HepG2 (cell line): ENCODE data around the gene ACSS3. TPM values are rescaled to one million over a fixed set of nuclear protein-coding genes. Genes with fewer than 3 reads are reported as not detected.
A peak's percentile ranks its signal among the peaks of the same experiment; 100 is the strongest.

Experiments
- ATF3 ChIP-seq: sonication (generic); formaldehyde crosslinking; IDR thresholded peaks from 2 replicates; pipeline ENCODE4 v1.4.0; 2020; ENCODE audit warnings: missing genetic modification reagents
- DZIP1 ChIP-seq: sonication (generic); formaldehyde crosslinking; IDR thresholded peaks from 2 replicates; pipeline ENCODE4 v1.5.0; 2020; ENCODE audit warnings: mild to moderate bottlenecking, missing genetic modification reagents
- FOXK1 ChIP-seq: sonication (generic); formaldehyde crosslinking; IDR thresholded peaks from 2 replicates; pipeline ENCODE4 v1.4.0; 2020; ENCODE audit warnings: low read depth, missing genetic modification reagents, borderline replicate concordance
- FOXP4 ChIP-seq: sonication (generic); formaldehyde crosslinking; IDR thresholded peaks from 2 replicates; pipeline ENCODE4 v1.4.0; 2020; ENCODE audit warnings: missing genetic modification reagents
- KLF15 ChIP-seq: sonication (generic); formaldehyde crosslinking; IDR thresholded peaks from 2 replicates; pipeline ENCODE4 v1.8.1; 2023; ENCODE audit warnings: borderline replicate concordance, mild to moderate bottlenecking, inconsistent platforms, missing genetic modification reagents, mixed read lengths
- LBX2 ChIP-seq: sonication (generic); formaldehyde crosslinking; IDR thresholded peaks from 2 replicates; pipeline ENCODE4 v1.5.0; 2020; ENCODE audit warnings: missing genetic modification reagents, mild to moderate bottlenecking, borderline replicate concordance
- NFIB ChIP-seq: sonication (generic); formaldehyde crosslinking; IDR thresholded peaks from 2 replicates; pipeline ENCODE4 v1.9.0; 2021; ENCODE audit warnings: missing genetic modification reagents, mild to moderate bottlenecking, borderline replicate concordance
- PAX8 ChIP-seq: sonication (generic); formaldehyde crosslinking; IDR thresholded peaks from 2 replicates; pipeline ENCODE4 v1.8.0; 2022; ENCODE audit warnings: mild to moderate bottlenecking, missing genetic modification reagents, borderline replicate concordance
- PRDM10 ChIP-seq: sonication (generic); formaldehyde crosslinking; IDR thresholded peaks from 2 replicates; pipeline ENCODE4 v1.4.0; 2020; ENCODE audit warnings: low read depth, missing genetic modification reagents
- RELA ChIP-seq: sonication (generic); formaldehyde crosslinking; IDR thresholded peaks from 2 replicates; pipeline ENCODE4 v1.4.0; 2020; ENCODE audit warnings: missing genetic modification reagents
- SIX1 ChIP-seq: sonication (generic); formaldehyde crosslinking; IDR thresholded peaks from 2 replicates; pipeline ENCODE4 v1.4.0; 2020; ENCODE audit warnings: missing genetic modification reagents, borderline replicate concordance
- ZFP62 ChIP-seq: sonication (generic); formaldehyde crosslinking; IDR thresholded peaks from 2 replicates; pipeline ENCODE4 v1.4.0; 2020; ENCODE audit warnings: missing genetic modification reagents
- ZNF18 ChIP-seq: sonication (generic); formaldehyde crosslinking; IDR thresholded peaks from 2 replicates; pipeline ENCODE4 v1.8.0; 2022; ENCODE audit warnings: mild to moderate bottlenecking, missing genetic modification reagents; ENCODE audit not compliant: insufficient replicate concordance
- ZNF513 ChIP-seq: sonication (generic); formaldehyde crosslinking; conservative IDR thresholded peaks from 2 replicates; pipeline ENCODE4 v1.5.0; 2020; ENCODE audit warnings: missing genetic modification reagents
- ZNF567 ChIP-seq: sonication (generic); formaldehyde crosslinking; IDR thresholded peaks from 2 replicates; pipeline ENCODE4 v1.8.1; 2023; ENCODE audit warnings: mild to moderate bottlenecking, missing genetic modification reagents, borderline replicate concordance
- polyA plus RNA-seq, 8 experiments: library from polyadenylated mRNA; depleted of rRNA in 3 of 8; stranded (reverse) in 7 of 8; unstranded in 1 of 8; fragments of >200 nt; fragmentation: Illumina TruSeq in 4 of 8; extraction: Trizol in 4 of 8; gene quantifications; 2 replicates each; pipeline versions ENCODE4 v1.2.1 to v1.2.3, GENCODE V29; 2011 to 2016; ENCODE audit warnings: low read depth in 4 of 8, missing spikeins in 1 of 8, mixed read lengths in 1 of 8; ENCODE audit not compliant: insufficient read depth in 1 of 8
- total RNA-seq, 5 experiments: library from RNA; depleted of rRNA; stranded (reverse); fragments of >200 nt; fragmentation: Illumina TruSeq; extraction: Trizol; gene quantifications; 2 replicates each; pipeline ENCODE4 v1.2.3, GENCODE V29; 2016; ENCODE audit warnings: low read depth in 1 of 5

ACSS3 gene
- total and polyA plus RNA-seq, 2 of the 13 experiments (the other 11 are each of a cell fraction or from before 2014, with no cell fraction given): 79.5 to 86.3 TPM

GRCh38 chr12:81086342-81086741 is 8.5 kb downstream of the ACSS3 start (continued):
- 0 out of 2 replicates have a peak, but pooled peaks have one; percentile 20 for TF ChIP-seq PRDM10 (CRISPR knock-in tag)
- TF ChIP-seq SIX1: peak; percentile 96
- no peak for TF ChIP-seq DZIP1 (CRISPR knock-in tag)
- TF ChIP-seq ZNF513 (CRISPR knock-in tag): no peak
- no peak for TF ChIP-seq ZFP62 (CRISPR knock-in tag)
- peak; percentile 83; the same call in 1 of the 2 replicates for TF ChIP-seq FOXK1
- TF ChIP-seq FOXP4 (CRISPR knock-in tag): peak; percentile 92
- no peak for TF ChIP-seq PAX8
- TF ChIP-seq ATF3 (CRISPR knock-in tag): peak; percentile 75; the same call in 1 of the 2 replicates
- TF ChIP-seq KLF15 (CRISPR knock-in tag): no peak
- TF ChIP-seq LBX2 (CRISPR knock-in tag): no peak
- TF ChIP-seq ZNF567 (CRISPR knock-in tag): no peak
- TF ChIP-seq NFIB: no peak
- no peak for TF ChIP-seq ZNF18 (CRISPR knock-in tag)
- no peak for TF ChIP-seq RELA (CRISPR knock-in tag)
